H9 (cell line): ENCODE results near the gene SLC39A10. TPM values are rescaled to one million over a fixed set of nuclear protein-coding genes. Genes with fewer than 3 reads are reported as not detected.

Experiments used
- DNase-seq: peaks from one replicate; pipeline ENCODE4 v3.0.0-alpha.2; 2017
- H2AFZ ChIP-seq: one replicate; pipeline ENCODE4 v1.6.1; 2013; ENCODE audit warnings: mild to moderate bottlenecking, low read length, control low read depth, moderate library complexity
- H2AK5ac ChIP-seq: 2 replicates; pipeline ENCODE4 v1.6.1; 2013; ENCODE audit warnings: low read length, control low read depth, mixed read lengths; ENCODE audit not compliant: insufficient read length
- H2BK120ac ChIP-seq: one replicate; pipeline ENCODE4 v1.6.1; 2013; ENCODE audit warnings: low read depth, mild to moderate bottlenecking, low read length, control low read depth, inconsistent platforms; ENCODE audit not compliant: poor library complexity, severe bottlenecking
- H2BK12ac ChIP-seq: 2 replicates; pipeline ENCODE4 v1.6.1; 2013; ENCODE audit warnings: low read length, control low read depth, mixed read lengths, low read depth; ENCODE audit not compliant: insufficient read length
- H2BK15ac ChIP-seq: 2 replicates; pipeline ENCODE4 v1.6.1; 2013; ENCODE audit warnings: low read depth, low read length, control low read depth
- H2BK20ac ChIP-seq: one replicate; pipeline ENCODE4 v1.6.1; 2013; ENCODE audit warnings: low read depth, mild to moderate bottlenecking, low read length, control low read depth, inconsistent platforms; ENCODE audit not compliant: poor library complexity, severe bottlenecking
- H2BK5ac ChIP-seq: 2 replicates; pipeline ENCODE4 v1.6.1; 2013; ENCODE audit warnings: low read length, control low read depth, mixed read lengths; ENCODE audit not compliant: insufficient read length
- H3K14ac ChIP-seq: 2 replicates; pipeline ENCODE4 v1.6.1; 2013; ENCODE audit warnings: low read length, control low read depth; ENCODE audit not compliant: insufficient read depth
- H3K18ac ChIP-seq: 2 replicates; pipeline ENCODE4 v1.6.1; 2013; ENCODE audit warnings: low read depth, mild to moderate bottlenecking, mixed read lengths, low read length, control low read depth; ENCODE audit not compliant: insufficient read length
- H3K23ac ChIP-seq: 2 replicates; pipeline ENCODE4 v1.6.1; 2013; ENCODE audit warnings: low read length, control low read depth, mixed read lengths, low read depth; ENCODE audit not compliant: insufficient read length
- H3K23me2 ChIP-seq: 2 replicates; pipeline ENCODE4 v1.6.1; 2013; ENCODE audit warnings: low read depth, mild to moderate bottlenecking, mixed read lengths, low read length, control low read depth; ENCODE audit not compliant: insufficient read length, poor library complexity, severe bottlenecking
- H3K27ac ChIP-seq: 2 replicates; pipeline ENCODE4 v1.5.1; 2013; ENCODE audit warnings: low read length, control low read depth, mixed read lengths, low read depth; ENCODE audit not compliant: insufficient read length
- H3K27me3 ChIP-seq: 2 replicates; pipeline ENCODE4 v1.6.1; 2013; ENCODE audit warnings: low read length, control low read depth, inconsistent platforms; ENCODE audit not compliant: insufficient read depth
- H3K4ac ChIP-seq: 2 replicates; pipeline ENCODE4 v1.6.1; 2013; ENCODE audit warnings: low read depth, mild to moderate bottlenecking, control low read depth, inconsistent platforms, low read length, moderate library complexity
- H3K4me1 ChIP-seq: 2 replicates; pipeline ENCODE4 v1.6.1; 2013; ENCODE audit warnings: low read length, control low read depth, inconsistent platforms; ENCODE audit not compliant: insufficient read depth
- H3K4me2 ChIP-seq: 2 replicates; pipeline ENCODE4 v1.6.1; 2013; ENCODE audit warnings: low read length, control low read depth, mixed read lengths; ENCODE audit not compliant: insufficient read length, insufficient read depth
- H3K56ac ChIP-seq: 2 replicates; pipeline ENCODE4 v1.6.1; 2013; ENCODE audit warnings: low read depth, mild to moderate bottlenecking, mixed read lengths, low read length, control low read depth; ENCODE audit not compliant: insufficient read length
- H3K79me1 ChIP-seq: 2 replicates; pipeline ENCODE4 v1.6.1; 2013; ENCODE audit warnings: low read depth, mild to moderate bottlenecking, moderate library complexity, low read length, control low read depth, inconsistent platforms; ENCODE audit not compliant: insufficient read depth, poor library complexity, severe bottlenecking
- H3K79me2 ChIP-seq: 2 replicates; pipeline ENCODE4 v1.6.1; 2013; ENCODE audit warnings: low read length, control low read depth, inconsistent platforms; ENCODE audit not compliant: insufficient read depth
- H3K9ac ChIP-seq: 2 replicates; pipeline ENCODE4 v1.6.1; 2013; ENCODE audit warnings: low read length, control low read depth, mixed read lengths; ENCODE audit not compliant: insufficient read length; ENCODE audit errors: extremely low read depth
- H3K9me3 ChIP-seq: one replicate; pipeline ENCODE4 v1.6.1; 2013; ENCODE audit warnings: low read depth, low read length, inconsistent platforms; ENCODE audit not compliant: control insufficient read depth
- H3T11ph ChIP-seq: one replicate; pipeline ENCODE4 v1.6.1; 2013; ENCODE audit warnings: mild to moderate bottlenecking, low read length, control low read depth, inconsistent platforms
- H4K20me1 ChIP-seq: one replicate; pipeline ENCODE4 v1.6.1; 2013; ENCODE audit not compliant: control insufficient read depth, insufficient read length, insufficient read depth
- H4K5ac ChIP-seq: 2 replicates; pipeline ENCODE4 v1.6.1; 2013; ENCODE audit warnings: low read depth, mild to moderate bottlenecking, mixed read lengths, low read length, control low read depth; ENCODE audit not compliant: insufficient read length
- H4K8ac ChIP-seq: replicated peaks from 2 replicates; pipeline ENCODE4 v1.6.1; 2013; ENCODE audit warnings: low read length, control low read depth, mixed read lengths, low read depth; ENCODE audit not compliant: insufficient read length
- H4K91ac ChIP-seq: 2 replicates; pipeline ENCODE4 v1.6.1; 2013; ENCODE audit warnings: low read depth, mild to moderate bottlenecking, moderate library complexity, mixed read lengths, low read length, control low read depth; ENCODE audit not compliant: insufficient read length
- H3K27ac Mint-ChIP-seq, 3 experiments: 2 replicates in 2 of 3; 3 replicates in 1 of 3; pipeline ENCODE4 v1.8.0; 2020 to 2021; ENCODE audit warnings: mixed read lengths in 3 of 3, mild to moderate bottlenecking in 1 of 3, moderate library complexity in 1 of 3
- H3K27me3 Mint-ChIP-seq: 2 replicates; pipeline ENCODE4 v1.8.0; 2021; ENCODE audit warnings: low read depth, mild to moderate bottlenecking, moderate library complexity, mixed read lengths
- H3K36me3 Mint-ChIP-seq, 3 experiments: 2 replicates in 2 of 3; 3 replicates in 1 of 3; pipeline ENCODE4 v1.8.0; 2020 to 2021; ENCODE audit warnings: low read depth in 3 of 3, mixed read lengths in 3 of 3; ENCODE audit not compliant: insufficient read depth in 1 of 3
- H3K4me1 Mint-ChIP-seq, 2 experiments: 2 replicates each; pipeline ENCODE4 v1.8.0; 2020; ENCODE audit warnings: mixed read lengths in 2 of 2
- H3K4me3 Mint-ChIP-seq, 2 experiments: 2 replicates in 1 of 2; 3 replicates in 1 of 2; pipeline ENCODE4 v1.8.0; 2020 to 2021; ENCODE audit warnings: mild to moderate bottlenecking in 2 of 2, mixed read lengths in 2 of 2, moderate library complexity in 1 of 2
- H3K9me3 Mint-ChIP-seq, 2 experiments: 2 replicates in 1 of 2; 3 replicates in 1 of 2; pipeline ENCODE4 v1.8.0; 2020; ENCODE audit warnings: mild to moderate bottlenecking in 2 of 2, mixed read lengths in 2 of 2, moderate library complexity in 1 of 2
- WGBS: extraction: QIAGEN DNeasy Blood & Tissue Kit; methylation state at CpG from one replicate; pipeline ENCODE4 v1.1.7; 2013; ENCODE audit warnings: missing lambda C conversion rate, low lambda C conversion rate, mixed read lengths; ENCODE audit not compliant: insufficient read length; ENCODE audit errors: extremely low coverage; 5-methylcytosine and 5-hydroxymethylcytosine counted together
- total RNA-seq: library from RNA; stranded (reverse); gene quantifications from 2 replicates; pipeline ENCODE4 v1.2.1, GENCODE V29; 2021
- TF ChIP-seq, protein P1 (sequence below): fragments of 200-600 bp; sonication (generic); conservative IDR thresholded peaks from 3 replicates; pipeline ENCODE4 v1.8.0; 2021; ENCODE audit warnings: antibody characterized with exemption, mild to moderate bottlenecking

SLC39A10 gene
- total RNA-seq, 1 experiment from 2014 or later = 161 TPM

DNA sequence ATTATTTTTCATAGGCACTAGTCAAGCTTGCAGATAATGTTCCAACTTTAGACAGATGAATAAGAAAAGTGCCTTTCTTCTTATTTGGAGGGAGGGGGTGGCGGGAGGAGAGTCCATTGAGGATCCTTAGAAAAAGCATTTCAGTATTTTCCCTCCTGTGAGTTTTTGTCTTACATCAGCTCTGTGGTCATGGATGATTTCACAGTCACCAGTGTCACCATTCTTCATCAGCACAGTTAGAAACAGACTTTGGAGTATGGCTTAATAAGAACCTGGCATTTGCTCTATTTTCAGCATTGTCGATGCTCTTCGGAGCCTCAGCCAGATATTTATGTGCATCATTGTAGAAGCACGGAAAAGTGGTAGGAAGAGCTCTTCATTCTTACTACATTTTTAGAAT lies 70.1 kb downstream of the SLC39A10 start:
- Histone ChIP-seq H3T11ph (no peak overlapping the region), H3K56ac (no peak overlapping the region), H3K79me1 (no peaks in the 10 kb centered on the region), H3K9ac (no peak overlapping the region), H3K79me2 (no peaks in the 10 kb centered on the region), H3K23ac (no peak overlapping the region), H4K91ac (no peak overlapping the region), H3K18ac (no peak overlapping the region), H3K14ac (no peak overlapping the region), H3K9me3 (no peaks in the 10 kb centered on the region), H3K4me2 (no peak overlapping the region), H3K27ac (no peak overlapping the region), H3K4me1 (no peaks in the 10 kb centered on the region), H4K5ac (no peak overlapping the region), H2BK15ac (no peak overlapping the region), H2AK5ac (no peak overlapping the region), H2BK20ac (no peak overlapping the region), H2BK120ac (no peak overlapping the region), H3K23me2 (no peaks in the 10 kb centered on the region), H4K8ac (no peak overlapping the region), H3K27me3 (no peaks in the 10 kb centered on the region), H3K4ac (no peak overlapping the region), H4K20me1 (no peaks in the 10 kb centered on the region), H2BK5ac (no peak overlapping the region), H2BK12ac (no peak overlapping the region), H2AFZ (no peak overlapping the region)
- Mint-ChIP-seq H3K4me3 (no peak overlapping the region), H3K4me1 (no peaks in the 10 kb centered on the region), H3K36me3 (peaks cover 13 to 66% (median 46%) of the 10 kb centered on the region in 3 experiments; a peak in 6 of 7 replicates), H3K27ac (no peak overlapping the region), H3K9me3 (no peaks in the 10 kb centered on the region), H3K27me3 (no peaks in the 10 kb centered on the region)
- TF ChIP-seq, protein P1, sequence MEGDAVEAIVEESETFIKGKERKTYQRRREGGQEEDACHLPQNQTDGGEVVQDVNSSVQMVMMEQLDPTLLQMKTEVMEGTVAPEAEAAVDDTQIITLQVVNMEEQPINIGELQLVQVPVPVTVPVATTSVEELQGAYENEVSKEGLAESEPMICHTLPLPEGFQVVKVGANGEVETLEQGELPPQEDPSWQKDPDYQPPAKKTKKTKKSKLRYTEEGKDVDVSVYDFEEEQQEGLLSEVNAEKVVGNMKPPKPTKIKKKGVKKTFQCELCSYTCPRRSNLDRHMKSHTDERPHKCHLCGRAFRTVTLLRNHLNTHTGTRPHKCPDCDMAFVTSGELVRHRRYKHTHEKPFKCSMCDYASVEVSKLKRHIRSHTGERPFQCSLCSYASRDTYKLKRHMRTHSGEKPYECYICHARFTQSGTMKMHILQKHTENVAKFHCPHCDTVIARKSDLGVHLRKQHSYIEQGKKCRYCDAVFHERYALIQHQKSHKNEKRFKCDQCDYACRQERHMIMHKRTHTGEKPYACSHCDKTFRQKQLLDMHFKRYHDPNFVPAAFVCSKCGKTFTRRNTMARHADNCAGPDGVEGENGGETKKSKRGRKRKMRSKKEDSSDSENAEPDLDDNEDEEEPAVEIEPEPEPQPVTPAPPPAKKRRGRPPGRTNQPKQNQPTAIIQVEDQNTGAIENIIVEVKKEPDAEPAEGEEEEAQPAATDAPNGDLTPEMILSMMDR = no peak
- no peak for DNase-seq
- no CpG with 5 or more reads among the region's 4 CpGs for WGBS
